ENCODE results near the gene KRT9. TPM values are rescaled to one million over a fixed set of nuclear protein-coding genes. Genes with fewer than 3 reads are reported as not detected.
A peak's percentile ranks its signal among the peaks of the same experiment; 100 is the strongest.

KRT9 gene
- total RNA-seq, 1 experiment from 2014 or later = not detected

DNA sequence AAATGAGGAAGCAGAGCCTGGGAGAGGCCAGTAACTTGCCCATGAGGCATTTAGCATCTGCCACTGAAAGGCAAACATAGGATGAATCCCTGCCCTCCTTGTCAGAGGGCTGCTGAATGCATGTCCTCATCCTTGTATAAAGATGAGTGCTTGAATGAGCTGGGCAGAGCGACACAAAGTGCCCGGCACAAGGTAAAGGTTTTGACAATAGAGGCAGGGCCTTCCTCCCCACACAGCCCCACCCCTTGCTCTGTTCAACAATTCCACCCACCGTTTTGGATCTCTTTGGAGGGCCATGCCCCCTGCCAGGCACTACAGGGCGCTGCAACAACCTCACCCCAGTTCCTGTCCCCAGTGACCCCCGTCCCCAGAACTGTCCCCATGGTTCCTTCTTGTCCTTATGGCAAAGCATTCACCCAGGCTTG is 42.4 kb downstream of the KRT9 start:
- Histone ChIP-seq H3K36me3 (no peaks in the 10 kb centered on the region), H3K9me3 (replicated peaks) (no peaks in the 10 kb centered on the region), H3K4me1 (replicated peaks) (peaks cover 22% of the 10 kb centered on the region), H3K27ac (peak overlapping the region; percentile 28; the same call in 1 of the 2 replicates), H3K4me3 (no peak overlapping the region), H3K27me3 (replicated peaks) (no peaks in the 10 kb centered on the region)
- DNase-seq (ENCODE audit: low read depth in 1 of 2, low spot score in 2 of 2) = no peak

DNA sequence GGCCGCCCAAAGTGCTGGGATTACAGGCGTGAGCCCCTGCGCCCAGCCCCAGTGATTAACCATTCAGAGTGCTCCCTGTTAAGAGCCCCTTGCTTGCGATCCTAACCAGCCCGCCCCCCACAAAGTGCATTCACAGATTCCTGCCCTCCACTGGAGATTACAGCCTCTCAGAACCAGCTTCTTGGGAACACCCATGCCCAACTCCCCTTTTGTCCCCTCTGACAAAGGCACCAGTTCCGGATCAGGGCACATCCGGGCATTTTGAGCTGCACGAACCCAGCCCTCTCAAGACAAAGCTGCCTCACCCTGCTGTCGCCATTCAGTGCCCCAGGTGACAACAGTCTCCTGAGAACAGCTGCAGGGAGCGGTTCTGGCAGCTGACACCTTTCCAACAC is 42.9 kb downstream of the KRT9 start:
- H3K27ac ChIP-seq = no peak overlapping the region
- no peaks in the 10 kb centered on the region for H3K27me3 ChIP-seq (replicated peaks)
- peaks cover 22% of the 10 kb centered on the region for H3K4me1 ChIP-seq (replicated peaks)
- H3K4me3 ChIP-seq = no peak overlapping the region
- DNase-seq (ENCODE audit: low read depth in 1 of 2, low spot score in 2 of 2) = no peak
- H3K9me3 ChIP-seq (replicated peaks) = no peaks in the 10 kb centered on the region
- no peaks in the 10 kb centered on the region for H3K36me3 ChIP-seq

DNA sequence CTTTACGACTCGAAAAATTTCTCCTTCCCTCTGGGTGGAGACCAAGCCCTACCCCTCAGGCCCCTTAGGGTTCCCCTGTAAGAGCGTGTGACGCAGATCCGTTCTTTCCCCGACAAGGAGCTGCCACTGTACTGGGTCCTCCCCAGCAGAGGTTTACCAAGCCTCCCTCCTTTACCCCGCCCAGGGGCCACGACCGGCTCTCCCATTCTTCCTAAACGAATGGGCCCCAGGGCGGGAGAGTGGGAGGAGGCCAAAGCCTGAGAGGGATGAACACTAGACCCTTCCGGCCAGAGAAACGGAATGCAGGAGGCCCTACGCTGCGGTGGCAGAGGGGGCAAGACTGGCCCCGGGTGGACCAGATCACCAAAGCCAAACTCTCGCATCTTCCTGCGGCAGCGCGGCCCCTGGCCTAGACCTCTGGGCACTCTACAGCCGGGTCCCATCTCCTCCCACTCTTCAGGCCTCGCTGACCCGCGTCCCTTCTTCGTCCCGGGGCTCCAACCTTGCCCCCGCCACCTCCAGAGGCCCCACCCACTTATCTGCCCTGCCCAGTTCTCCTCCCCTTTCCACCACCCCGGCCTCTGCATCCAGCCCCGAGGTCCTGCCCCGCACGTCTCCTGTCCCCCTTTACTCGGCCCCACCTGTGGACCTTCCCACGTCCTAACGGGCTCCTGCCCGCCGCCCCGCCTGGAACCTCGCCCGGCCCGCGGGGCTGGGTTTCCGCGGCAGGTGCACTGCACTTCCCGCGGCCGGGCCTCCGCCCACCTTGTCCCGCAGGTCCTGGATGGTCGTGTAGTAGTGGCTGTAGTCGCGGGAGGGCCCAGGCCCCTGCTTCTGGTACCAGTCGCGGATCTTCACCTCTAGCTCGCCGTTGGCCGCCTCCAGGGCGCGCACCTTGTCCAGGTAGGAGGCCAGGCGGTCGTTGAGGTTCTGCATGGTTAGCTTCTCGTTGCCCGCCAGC is 44.5 kb downstream of the KRT9 start:
- Histone ChIP-seq H3K36me3 (no peaks in the 10 kb centered on the region), H3K4me3 (no peak overlapping the region), H3K27ac (no peak overlapping the region), H3K27me3 (replicated peaks) (no peaks in the 10 kb centered on the region), H3K4me1 (replicated peaks) (peaks cover 35% of the 10 kb centered on the region), H3K9me3 (replicated peaks) (no peaks in the 10 kb centered on the region)
- DNase-seq (ENCODE audit: low read depth in 1 of 2, low spot score in 2 of 2) = no peak

DNA sequence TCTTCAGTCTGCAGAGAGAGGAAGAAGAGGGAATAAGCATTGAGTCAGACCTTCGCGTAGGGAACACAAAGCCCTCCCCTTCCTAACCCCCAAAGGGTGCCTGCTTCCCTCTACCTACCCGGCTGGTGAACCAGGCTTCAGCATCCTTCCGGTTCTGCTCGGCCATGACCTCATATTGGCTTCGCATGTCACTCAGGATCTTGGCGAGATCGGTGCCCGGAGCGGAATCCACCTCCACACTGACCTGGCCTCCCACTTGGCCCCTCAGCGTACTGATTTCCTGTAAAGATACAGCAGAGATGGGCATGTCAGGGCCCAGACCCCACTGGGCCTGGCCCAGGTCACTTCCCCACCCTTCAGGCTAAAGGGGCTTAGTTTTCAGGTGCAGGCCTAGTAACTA is 47.6 kb downstream of the KRT9 start:
- H3K27ac ChIP-seq = no peak overlapping the region
- no peak overlapping the region for H3K4me3 ChIP-seq
- no peaks in the 10 kb centered on the region for H3K9me3 ChIP-seq (replicated peaks)
- H3K27me3 ChIP-seq (replicated peaks) = no peaks in the 10 kb centered on the region
- no peak for DNase-seq (ENCODE audit: low read depth in 1 of 2, low spot score in 2 of 2)
- H3K4me1 ChIP-seq (replicated peaks) = peaks cover 42% of the 10 kb centered on the region
- no peaks in the 10 kb centered on the region for H3K36me3 ChIP-seq

DNA sequence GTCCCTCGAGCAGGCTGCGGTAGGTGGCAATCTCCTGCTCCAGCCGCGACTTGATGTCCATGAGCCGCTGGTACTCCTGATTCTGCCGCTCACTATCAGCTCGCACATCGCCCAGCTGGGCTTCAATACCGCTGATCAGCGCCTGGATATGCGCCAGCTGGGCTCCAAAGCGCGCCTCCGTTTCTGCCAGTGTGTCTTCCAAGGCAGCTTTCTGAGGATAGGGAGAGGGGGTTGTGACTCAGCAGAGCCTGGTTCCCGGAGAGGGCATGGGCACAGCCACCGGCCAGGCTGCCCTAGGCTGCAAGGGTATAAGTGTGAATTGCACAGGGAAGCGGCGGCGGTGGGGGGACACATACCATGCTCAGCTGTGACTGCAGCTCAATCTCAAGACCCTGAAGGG is 48.1 kb downstream of the KRT9 start:
- Histone ChIP-seq H3K27ac (no peak overlapping the region), H3K36me3 (no peaks in the 10 kb centered on the region), H3K9me3 (replicated peaks) (no peaks in the 10 kb centered on the region), H3K4me3 (no peak overlapping the region), H3K4me1 (replicated peaks) (peaks cover 41% of the 10 kb centered on the region), H3K27me3 (replicated peaks) (no peaks in the 10 kb centered on the region)
- no peak for DNase-seq (ENCODE audit: low read depth in 1 of 2, low spot score in 2 of 2)

DNA sequence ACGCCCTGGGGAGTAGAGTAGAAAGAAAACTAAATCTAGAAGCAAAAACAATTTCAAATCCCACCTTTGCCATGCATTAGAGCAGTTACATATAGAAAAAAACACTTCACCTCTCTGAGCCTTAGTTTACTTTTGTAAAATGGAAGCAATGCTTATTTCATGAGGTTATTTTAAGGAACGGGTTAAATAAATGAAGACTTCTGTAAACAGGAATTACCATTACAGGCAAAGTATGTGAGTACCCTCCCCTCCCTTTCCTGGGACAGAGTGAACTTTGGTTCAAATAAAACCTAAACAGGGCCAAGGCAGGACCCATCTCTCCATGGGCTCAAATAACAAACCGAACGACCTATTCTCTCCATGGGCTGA is 48.6 kb downstream of the KRT9 start:
- no peaks in the 10 kb centered on the region for H3K9me3 ChIP-seq (replicated peaks)
- H3K27ac ChIP-seq = no peak overlapping the region
- no peaks in the 10 kb centered on the region for H3K36me3 ChIP-seq
- DNase-seq (ENCODE audit: low read depth in 1 of 2, low spot score in 2 of 2) = no peak
- H3K4me3 ChIP-seq = no peak overlapping the region
- no peaks in the 10 kb centered on the region for H3K27me3 ChIP-seq (replicated peaks)
- peaks cover 41% of the 10 kb centered on the region for H3K4me1 ChIP-seq (replicated peaks)

DNA sequence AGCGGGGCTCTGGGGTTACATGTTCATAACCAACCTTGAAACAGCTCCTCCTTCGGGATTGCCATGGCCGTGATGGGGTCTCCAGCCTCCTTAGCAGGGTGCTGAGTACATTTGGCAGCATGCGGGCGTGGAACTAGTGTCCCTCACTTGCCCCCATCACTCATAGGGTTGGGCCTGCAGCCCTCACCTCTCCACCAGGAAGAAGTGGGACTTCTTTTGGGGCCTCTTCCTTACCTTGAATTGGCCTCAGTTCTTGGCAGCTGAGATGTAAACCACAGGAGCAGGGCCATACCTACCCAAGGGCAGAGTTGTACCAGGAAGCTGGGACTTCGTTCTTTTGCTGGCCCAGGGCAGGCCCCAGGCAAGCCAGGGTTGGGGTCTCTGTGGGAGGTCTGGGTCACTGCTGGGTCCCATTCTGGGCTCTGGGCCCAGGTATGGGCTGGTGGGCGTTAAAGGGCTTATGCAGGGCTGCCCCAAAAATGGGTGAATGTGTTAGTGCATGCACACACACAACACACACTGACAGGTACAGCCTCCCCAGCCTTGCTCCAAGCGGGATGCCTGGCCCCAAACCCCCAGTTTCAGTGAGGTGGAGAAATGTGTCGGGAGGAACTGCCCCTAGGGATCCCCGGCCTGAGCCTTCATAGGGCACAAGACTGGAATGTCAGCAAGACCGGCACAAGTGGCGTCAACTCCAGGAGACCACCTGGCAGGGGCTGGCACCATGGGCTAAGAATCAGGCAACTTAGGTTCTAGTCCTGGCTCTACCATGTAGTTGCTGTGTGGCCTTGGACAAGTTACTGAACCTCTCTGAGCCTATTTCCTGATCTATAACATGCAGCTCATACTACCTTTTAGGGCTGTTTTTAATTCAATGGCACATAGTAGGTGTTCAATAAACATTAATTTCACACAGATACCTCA is 49.3 kb downstream of the KRT9 start:
- Histone ChIP-seq H3K9me3 (replicated peaks) (no peaks in the 10 kb centered on the region), H3K4me3 (no peak overlapping the region), H3K4me1 (replicated peaks) (peaks cover 41% of the 10 kb centered on the region), H3K27me3 (replicated peaks) (no peaks in the 10 kb centered on the region), H3K36me3 (no peaks in the 10 kb centered on the region), H3K27ac (peak overlapping the region; percentile 88)
- DNase-seq (ENCODE audit: low read depth in 1 of 2, low spot score in 2 of 2) = no peak

DNA sequence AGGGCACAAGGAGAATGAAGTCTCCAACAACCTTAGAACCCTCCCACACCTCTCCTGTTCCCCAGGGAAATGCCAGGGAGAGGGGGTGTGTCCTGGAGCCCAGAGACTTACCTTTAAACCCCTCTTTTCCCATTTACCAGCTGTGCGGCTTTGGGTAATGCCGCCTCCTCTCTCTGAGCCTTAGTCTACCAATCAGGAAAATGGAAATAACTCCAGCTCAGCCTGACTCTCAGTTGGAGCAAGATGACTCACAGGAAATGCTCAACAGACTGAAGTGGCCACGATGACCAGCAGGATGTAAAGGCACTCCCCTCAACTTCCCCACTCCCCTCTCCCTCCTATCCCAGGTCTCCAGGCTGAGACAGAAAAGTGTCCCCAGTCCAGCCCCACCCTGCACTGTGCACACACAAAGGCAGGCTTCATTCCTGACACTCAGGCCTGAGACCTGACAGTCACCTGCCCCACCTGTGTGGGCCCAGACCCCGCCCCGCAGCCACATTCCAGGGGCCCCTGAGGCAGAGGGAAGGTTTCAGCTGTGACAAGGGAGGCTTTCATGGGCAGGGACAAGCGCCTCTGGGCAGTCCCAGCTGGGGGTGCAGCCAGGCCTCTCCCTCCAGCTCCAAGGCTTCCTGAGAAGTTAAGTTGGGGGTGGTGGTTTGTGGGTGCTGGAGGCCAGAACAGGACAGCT is 50.1 kb downstream of the KRT9 start:
- Histone ChIP-seq H3K36me3 (no peaks in the 10 kb centered on the region), H3K4me1 (replicated peaks) (peaks cover 41% of the 10 kb centered on the region), H3K27me3 (replicated peaks) (no peaks in the 10 kb centered on the region), H3K27ac (peak overlapping the region; percentile 88), H3K4me3 (no peak overlapping the region), H3K9me3 (replicated peaks) (no peaks in the 10 kb centered on the region)
- peak; percentile 84 to 85 for DNase-seq (ENCODE audit: low read depth in 1 of 2, low spot score in 2 of 2)

DNA sequence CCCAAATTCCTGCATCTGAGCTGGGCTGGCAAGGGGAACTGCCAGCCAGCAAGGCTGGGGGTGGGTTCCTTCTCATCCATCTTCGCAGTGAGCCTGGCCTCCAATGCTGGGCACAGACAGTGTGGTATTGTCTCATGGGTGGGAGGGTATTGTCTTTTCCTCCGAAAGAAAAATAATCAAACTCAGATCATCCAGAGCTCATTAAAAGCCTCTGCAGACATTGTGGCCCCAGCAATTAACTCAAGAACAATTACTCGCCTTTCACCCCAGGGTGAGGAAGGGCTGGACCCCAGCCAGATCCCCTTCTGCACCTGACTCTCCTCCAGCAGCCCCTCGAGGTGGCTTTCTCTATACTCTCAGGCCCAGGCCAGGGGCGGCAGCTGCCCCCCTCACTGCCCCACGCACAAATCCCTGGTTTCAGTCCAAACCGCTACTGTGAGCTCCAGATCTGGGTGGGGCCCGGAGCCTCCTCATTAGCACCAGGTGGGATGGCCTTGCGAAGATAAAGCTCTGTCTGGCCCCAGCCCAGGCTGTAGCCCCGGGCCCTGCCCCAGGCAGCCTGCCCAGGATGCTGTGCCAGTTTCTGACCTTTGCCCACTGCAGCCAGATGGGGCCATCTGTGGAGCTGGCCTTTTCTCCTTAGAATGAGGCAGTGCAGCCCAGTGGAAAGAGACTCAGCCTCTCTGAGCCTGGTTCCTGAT is 50.9 kb downstream of the KRT9 start:
- peak overlapping the region; percentile 88 for H3K27ac ChIP-seq
- no peaks in the 10 kb centered on the region for H3K9me3 ChIP-seq (replicated peaks)
- peaks cover 41% of the 10 kb centered on the region for H3K4me1 ChIP-seq (replicated peaks)
- no peaks in the 10 kb centered on the region for H3K36me3 ChIP-seq
- no peak overlapping the region for H3K4me3 ChIP-seq
- no peaks in the 10 kb centered on the region for H3K27me3 ChIP-seq (replicated peaks)
- DNase-seq (ENCODE audit: low read depth in 1 of 2, low spot score in 2 of 2) = peak; percentile 66 to 80

DNA sequence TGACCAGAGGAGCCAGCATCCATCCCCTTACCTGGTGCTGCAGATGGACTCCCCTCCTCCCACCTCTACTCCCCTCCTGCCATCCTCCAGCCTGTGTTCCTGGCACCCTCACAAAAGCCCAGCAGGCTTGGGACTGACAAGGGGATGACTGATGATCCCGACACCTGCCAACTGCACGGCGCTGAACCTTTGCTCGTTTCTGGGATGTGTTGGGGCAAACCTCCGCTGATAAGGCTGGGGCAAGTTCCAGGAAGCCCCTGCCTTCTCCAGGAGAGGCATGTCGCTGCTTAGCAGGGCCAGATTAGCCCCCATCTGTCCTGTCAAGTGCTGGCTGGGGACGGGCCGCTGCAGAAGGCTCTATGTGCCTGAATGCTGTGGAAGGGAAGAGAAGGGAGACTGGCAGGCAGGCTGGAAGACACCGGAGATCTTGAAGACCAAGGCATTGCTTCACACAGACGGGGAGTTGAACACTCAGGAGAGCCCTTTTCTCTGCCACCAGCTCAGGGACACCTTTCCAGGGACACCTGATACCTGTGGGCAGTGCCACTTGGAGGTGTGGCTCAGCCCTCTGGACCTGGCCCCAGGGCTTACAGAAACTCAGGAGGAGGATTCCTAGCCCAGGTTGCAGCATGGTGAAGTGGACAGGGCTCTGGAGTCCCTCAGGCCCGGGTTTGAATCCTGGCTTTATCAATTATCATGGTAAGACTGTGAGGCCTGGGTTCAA is 52.2 kb downstream of the KRT9 start:
- Histone ChIP-seq H3K9me3 (replicated peaks) (no peaks in the 10 kb centered on the region), H3K27me3 (replicated peaks) (no peaks in the 10 kb centered on the region), H3K36me3 (no peaks in the 10 kb centered on the region), H3K27ac (no peak overlapping the region), H3K4me1 (replicated peaks) (peaks cover 41% of the 10 kb centered on the region), H3K4me3 (no peak overlapping the region)
- no peak for DNase-seq (ENCODE audit: low read depth in 1 of 2, low spot score in 2 of 2)

DNA sequence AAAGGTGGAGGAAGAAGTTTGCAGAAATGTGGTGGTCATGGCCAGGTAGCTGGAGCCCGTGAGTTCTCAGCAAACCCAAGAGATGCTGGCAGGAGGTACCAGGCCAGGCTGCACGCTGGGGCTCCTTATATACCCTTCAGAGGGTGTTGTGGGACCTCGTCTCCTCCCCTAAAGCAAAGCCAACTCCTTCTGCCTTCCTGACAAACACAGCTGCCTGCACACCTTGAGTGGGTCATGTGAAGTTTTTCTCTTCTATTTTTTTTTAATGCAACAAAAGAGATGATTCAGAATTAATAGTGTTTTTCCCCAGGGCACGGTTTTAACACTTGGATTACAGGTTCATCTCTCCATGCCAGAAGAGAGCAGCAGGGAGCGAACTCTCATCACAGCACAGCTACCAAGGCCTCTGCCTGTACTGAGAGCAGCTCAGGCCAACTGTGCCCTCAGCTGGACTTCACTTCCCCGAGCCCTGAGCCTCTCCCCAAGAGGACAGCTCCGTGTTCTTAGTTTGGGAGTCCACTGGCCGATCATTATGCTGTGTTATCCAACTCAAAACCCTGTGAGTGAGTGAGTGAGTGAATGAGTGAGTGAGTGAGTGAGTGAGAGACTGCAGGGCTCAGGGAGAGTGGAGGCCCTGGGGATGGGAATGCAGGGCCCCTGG is 52.9 kb downstream of the KRT9 start, which contains the start of gene KRT15:
Gene KRT15, minus strand, starts transcription at position 102 of the 661 bp plus-strand sequence. Its CDS starts 63 bp downstream, at position 39.
- H3K4me1 ChIP-seq (replicated peaks) = peaks cover 41% of the 10 kb centered on the region
- DNase-seq (ENCODE audit: low read depth in 1 of 2, low spot score in 2 of 2) = no peak
- no peaks in the 10 kb centered on the region for H3K27me3 ChIP-seq (replicated peaks)
- H3K36me3 ChIP-seq = no peaks in the 10 kb centered on the region
- no peaks in the 10 kb centered on the region for H3K9me3 ChIP-seq (replicated peaks)
- no peak within 1 kb of the TSS for H3K27ac ChIP-seq
- H3K4me3 ChIP-seq = no peak within 1 kb of the TSS

DNA sequence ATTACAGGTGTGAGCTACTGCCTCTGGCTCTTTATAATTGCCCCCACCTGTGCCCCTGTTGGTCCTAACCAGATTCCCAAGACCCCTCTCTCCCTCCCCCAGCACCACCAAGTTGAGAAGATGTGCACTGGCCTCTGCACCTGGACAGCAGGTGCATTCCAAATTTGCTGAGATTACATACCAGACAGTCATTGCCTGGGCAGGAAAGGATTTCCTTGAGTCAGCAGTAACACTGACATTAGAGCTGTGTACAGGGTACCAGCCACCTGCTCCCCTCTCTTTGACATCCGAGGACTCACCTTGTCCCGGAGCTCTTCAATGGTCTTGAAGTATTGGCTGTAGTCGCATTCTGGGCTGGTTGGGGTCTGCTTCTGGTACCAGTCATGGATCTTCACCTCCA is 53.8 kb downstream of the KRT9 start:
- no peaks in the 10 kb centered on the region for H3K9me3 ChIP-seq (replicated peaks)
- peaks cover 39% of the 10 kb centered on the region for H3K4me1 ChIP-seq (replicated peaks)
- no peak overlapping the region for H3K4me3 ChIP-seq
- no peak for DNase-seq (ENCODE audit: low read depth in 1 of 2, low spot score in 2 of 2)
- no peaks in the 10 kb centered on the region for H3K36me3 ChIP-seq
- no peak overlapping the region for H3K27ac ChIP-seq
- H3K27me3 ChIP-seq (replicated peaks) = no peaks in the 10 kb centered on the region

All from SJSA1 (cell line).